ENCODE data around the gene SHTN1. TPM values are rescaled to one million over a fixed set of nuclear protein-coding genes. Genes with fewer than 3 reads are reported as not detected.

The SHTN1 gene
- total and polyA plus RNA-seq, 2 donors (not counting 3 experiments of a cell fraction or from before 2014, with no cell fraction given), result 4.8 to 36.5 TPM

DNA sequence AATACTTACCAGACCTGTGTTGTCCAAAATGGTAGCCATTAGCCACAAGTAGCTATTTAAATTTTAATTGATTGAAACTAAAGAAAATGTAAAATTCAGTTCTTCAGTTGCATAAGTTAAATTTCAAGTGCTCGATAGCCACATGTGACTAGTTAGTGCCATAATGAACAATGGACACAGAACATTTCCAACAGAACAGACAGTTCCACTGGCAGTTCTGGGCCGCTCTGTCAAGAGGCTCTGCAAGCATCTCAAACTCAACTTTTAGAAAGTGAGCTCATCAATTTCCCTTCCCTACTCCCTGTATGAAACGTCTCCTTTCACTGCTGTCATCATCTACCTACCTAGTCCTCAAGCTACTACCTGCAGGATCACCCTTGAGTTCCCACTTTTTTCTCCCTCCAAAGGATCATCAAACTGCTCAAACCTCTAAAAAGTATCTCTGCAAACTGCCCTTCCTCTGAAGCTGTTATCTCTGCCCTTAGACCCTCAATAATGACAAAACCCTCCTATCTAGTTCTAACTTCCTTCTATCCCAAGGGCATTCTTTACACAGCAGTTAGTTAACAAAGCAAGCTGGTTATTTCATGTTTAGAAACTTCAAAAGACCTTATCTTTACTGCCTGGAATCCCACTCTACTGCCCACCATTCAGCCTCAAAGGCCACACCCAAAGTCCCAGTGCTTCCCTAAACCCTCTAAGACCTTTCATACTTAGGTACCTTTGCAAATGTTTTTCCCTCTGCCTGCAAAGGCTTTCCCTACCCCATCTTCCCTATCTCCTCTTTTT is 20.6 kb downstream of the SHTN1 start:
- H3K79me2 ChIP-seq (ENCODE audit: control insufficient read depth, insufficient read depth, low read length), result peaks cover 39% of the 10 kb centered on the region
- BruUV-seq (replicated peaks), result no TSS peak
- no peak overlapping the region for H3K4me3 ChIP-seq (replicated peaks in 1 of 3; ENCODE audit: insufficient read depth in 1 of 3, low read depth in 1 of 3, low read length in 3 of 3)
- TF ChIP-seq POLR2AphosphoS5 (IDR thresholded peaks at IDR 0.05; ENCODE audit: insufficient read depth, low read depth, low read length) (no peak), MYC (IDR thresholded peaks at IDR 0.05; ENCODE audit: low read depth, low read length) (no peak), EZH2 (IDR thresholded peaks at IDR 0.05; ENCODE audit: borderline replicate concordance, low read depth, low read length, severe bottlenecking) (no peak), CTCF (IDR thresholded peaks at IDR 0.05; ENCODE audit: extremely low read depth in 1 of 2, insufficient read depth in 1 of 2, low read depth in 1 of 2, low read length in 2 of 2) (no peak), FOS (IDR thresholded peaks at IDR 0.05; ENCODE audit: borderline replicate concordance, insufficient read depth, low read length) (no peak), JUN (IDR thresholded peaks at IDR 0.05; ENCODE audit: borderline replicate concordance, insufficient read depth, insufficient read length, low read depth) (no peak), POLR2A (IDR thresholded peaks at IDR 0.05; ENCODE audit: low read depth, low read length) (no peak)
- ChIA-PET POLR2A (no interaction called here), CTCF (interaction anchor here (0.7 to 1.2 kb wide), 2 partner anchors 10 to 190 kb away, joined by 3 to 5 read pairs; no protein-coding TSS in a partner anchor)
- DNase-seq (ENCODE audit: low read depth, low spot score) (no peak), FAIRE-seq (no peak)
- intact Hi-C loops (cut with micrococcal nuclease), result no loop called here
- H3K4me2 ChIP-seq (ENCODE audit: insufficient read depth, low read length), result no peak overlapping the region
- H3K9ac ChIP-seq (replicated peaks; ENCODE audit: extremely low read depth, insufficient read depth, low read length), result no peak overlapping the region
- H3K9me1 ChIP-seq (replicated peaks; ENCODE audit: control insufficient read depth, extremely low read depth, insufficient read depth, low read length), result peaks cover 5% of the 10 kb centered on the region
- H2AFZ ChIP-seq (ENCODE audit: low read depth, low read length), result no peak overlapping the region
- no peaks in the 10 kb centered on the region for H4K20me1 ChIP-seq (replicated peaks; ENCODE audit: control insufficient read depth, extremely low read depth, insufficient read depth, low read length)
- peaks cover 16% of the 10 kb centered on the region for H3K4me1 ChIP-seq (ENCODE audit: control insufficient read depth, extremely low read depth, insufficient read depth, low read length)
- H3K9me3 ChIP-seq (replicated peaks; ENCODE audit: control insufficient read depth, insufficient read depth, low read length), result no peaks in the 10 kb centered on the region
- dilution Hi-C loops (cut with MboI; ENCODE audit: extremely low pct_ligation_motif_present, low sequenced_read_pairs), result no loop called here
- no peaks in the 10 kb centered on the region for H3K27me3 ChIP-seq (ENCODE audit: control insufficient read depth in 2 of 2, insufficient read depth in 2 of 2, low read length in 2 of 2)
- H3K27ac ChIP-seq (ENCODE audit: insufficient read depth, low read depth, low read length), result no peak overlapping the region
- H3K36me3 ChIP-seq (ENCODE audit: control insufficient read depth in 2 of 2, extremely low read depth in 1 of 2, insufficient read depth in 2 of 2, low read length in 2 of 2), result no peaks in the 10 kb centered on the region
